ENCODE measurements around the gene RSPO4. TPM values are rescaled to one million over a fixed set of nuclear protein-coding genes. Genes with fewer than 3 reads are reported as not detected.

RSPO4 gene
- total and polyA plus RNA-seq, 2 of the 8 experiments (the other 6 are each of a cell fraction or from before 2014, with no cell fraction given): 3.4 to 6.4 TPM

DNA sequence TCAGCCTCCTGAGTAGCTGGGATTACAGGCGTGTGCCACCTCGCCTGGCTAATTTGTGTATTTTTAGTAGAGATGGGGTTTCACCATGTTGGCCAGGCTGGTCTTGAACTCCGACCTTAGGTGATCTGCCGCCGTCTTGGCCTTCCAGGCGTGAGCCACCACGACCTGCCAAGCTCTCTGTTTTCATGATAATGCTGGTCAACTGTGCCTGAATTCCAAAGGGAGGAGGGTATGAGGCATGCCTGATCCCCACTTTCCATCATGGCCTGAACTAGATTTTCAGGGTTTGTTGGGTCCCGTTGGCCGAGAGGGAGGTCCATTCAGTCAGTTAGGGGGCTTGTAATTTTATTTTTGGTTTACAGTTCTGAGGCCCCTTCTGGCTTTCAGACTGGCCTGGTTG, 58.0 kb downstream of the RSPO4 start:
- Histone ChIP-seq H3K27ac (ENCODE audit: low read depth, low read length) (no peak overlapping the region), H3K4me2 (ENCODE audit: insufficient read depth in 1 of 2, low read depth in 2 of 2, low read length in 2 of 2) (peak overlapping the region; percentile 38 to 46; a peak in 2 of 4 replicates), H3K4me1 (replicated peaks in 1 of 4; ENCODE audit: control insufficient read depth in 3 of 4, insufficient read depth in 4 of 4, low read length in 3 of 4) (peaks cover 0 to 14% (median 8%) of the 10 kb centered on the region in 4 experiments; a peak in 5 of 7 replicates), H3K14ac (ENCODE audit: insufficient read length) (no peak overlapping the region), H3K27me3 (replicated peaks in 1 of 4; ENCODE audit: control insufficient read depth in 3 of 4, extremely low read depth in 1 of 4, insufficient read depth in 3 of 4, low read length in 3 of 4) (no peaks in the 10 kb centered on the region), H2BK5ac (ENCODE audit: low read depth, low read length) (peak overlapping the region; percentile 66; the same call in 1 of the 2 replicates), H2BK120ac (replicated peaks; ENCODE audit: low read depth, low read length) (no peak overlapping the region), H4K8ac (ENCODE audit: extremely low read depth, insufficient read depth, low read length) (no peak overlapping the region), H2AFZ (ENCODE audit: low read length) (no peak overlapping the region), H4K20me1 (replicated peaks in 1 of 2; ENCODE audit: control insufficient read depth in 1 of 2, insufficient read depth in 2 of 2, low read length in 2 of 2) (no peaks in the 10 kb centered on the region), H4K91ac (replicated peaks; ENCODE audit: insufficient read length, low read length) (peak overlapping the region; percentile 5), H3K56ac (replicated peaks; ENCODE audit: insufficient read length, low read depth, low read length) (no peak overlapping the region), H3K79me2 (ENCODE audit: control insufficient read depth in 1 of 2, insufficient read depth in 2 of 2, low read length in 2 of 2) (no peaks in the 10 kb centered on the region), H4K5ac (ENCODE audit: insufficient read length, low read depth, low read length) (no peak overlapping the region), H3K36me3 (ENCODE audit: control insufficient read depth in 2 of 4, insufficient read depth in 4 of 4, low read length in 3 of 4) (no peaks in the 10 kb centered on the region), H3K9ac (replicated peaks in 1 of 4; ENCODE audit: extremely low read depth in 1 of 4, low read depth in 3 of 4, low read length in 3 of 4) (no peak overlapping the region), H3K79me1 (ENCODE audit: low read depth, low read length) (no peaks in the 10 kb centered on the region), H2BK12ac (ENCODE audit: low read depth, low read length) (peak overlapping the region; percentile 77; the same call in 1 of the 2 replicates), H2AK5ac (ENCODE audit: low read depth, low read length) (no peak overlapping the region), H3K4me3 (ENCODE audit: extremely low read depth in 1 of 4, insufficient read depth in 2 of 4, low read depth in 3 of 4, low read length in 4 of 4) (peak overlapping the region in 2 of 4 experiments; percentile 14 to 43; a peak in 1 of 8 replicates), H3K23me2 (ENCODE audit: low read depth, low read length) (no peaks in the 10 kb centered on the region), H3K18ac (ENCODE audit: extremely low read depth, low read length) (peak overlapping the region; percentile 93), H3K4ac (replicated peaks; ENCODE audit: insufficient read length, low read depth, low read length) (no peak overlapping the region), H2BK15ac (ENCODE audit: low read length) (peak overlapping the region; percentile 8; the same call in 1 of the 2 replicates), H3K9me3 (ENCODE audit: insufficient read depth in 2 of 2, low read depth in 1 of 2, low read length in 1 of 2) (no peaks in the 10 kb centered on the region), H2BK20ac (ENCODE audit: low read length) (0 out of 2 replicates have a peak overlapping the region, but pooled peaks have one; percentile 40), H3K23ac (ENCODE audit: insufficient read length) (no peak overlapping the region)
- ChIA-PET POLR2A (ENCODE audit: partially characterized antibody) (no interaction called here), CTCF (ENCODE audit: partially characterized antibody) (interaction anchor here (0.6 to 8.5 kb wide), 4 partner anchors 12 to 382 kb away, joined by 3 to 83 read pairs (median 6); no protein-coding TSS in a partner anchor)
- DNase-seq (ENCODE audit: low read depth in 1 of 2, low spot score in 2 of 2): no peak
- FAIRE-seq: no peak
- no peak for TF ChIP-seq JUN (IDR thresholded peaks at IDR 0.05; ENCODE audit: low read depth, low read length)
- peak; percentile 50 for TF ChIP-seq TEAD4 (IDR thresholded peaks at IDR 0.05; ENCODE audit: low read depth, low read length)
- TF ChIP-seq KDM1A (IDR thresholded peaks at IDR 0.05; ENCODE audit: borderline replicate concordance, low read length): 0 out of 2 replicates have a peak, but pooled peaks have one; percentile 25
- 73% methylated on average over 9 of the region's 9 CpGs; no CpG with 5 or more reads in 1 of the 2 experiments for WGBS, 2 experiments (ENCODE audit: extremely low coverage in 1 of 2, insufficient coverage in 1 of 2, insufficient read length in 1 of 2, insufficient replicate concordance in 2 of 2, low coverage in 1 of 2, low lambda C conversion rate in 2 of 2, missing lambda C conversion rate in 1 of 2)

Data from H1 (cell line).